H9 (cell line): ENCODE data around the gene LRRC8B. TPM values are rescaled to one million over a fixed set of nuclear protein-coding genes. Genes with fewer than 3 reads are reported as not detected.

Experiments used
- DNase-seq: peaks from one replicate; pipeline ENCODE4 v3.0.0-alpha.2; 2017
- H2AFZ ChIP-seq: one replicate; pipeline ENCODE4 v1.6.1; 2013; ENCODE audit warnings: mild to moderate bottlenecking, low read length, control low read depth, moderate library complexity
- H2AK5ac ChIP-seq: 2 replicates; pipeline ENCODE4 v1.6.1; 2013; ENCODE audit warnings: low read length, control low read depth, mixed read lengths; ENCODE audit not compliant: insufficient read length
- H2BK120ac ChIP-seq: one replicate; pipeline ENCODE4 v1.6.1; 2013; ENCODE audit warnings: low read depth, mild to moderate bottlenecking, low read length, control low read depth, inconsistent platforms; ENCODE audit not compliant: poor library complexity, severe bottlenecking
- H2BK12ac ChIP-seq: 2 replicates; pipeline ENCODE4 v1.6.1; 2013; ENCODE audit warnings: low read length, control low read depth, mixed read lengths, low read depth; ENCODE audit not compliant: insufficient read length
- H2BK15ac ChIP-seq: 2 replicates; pipeline ENCODE4 v1.6.1; 2013; ENCODE audit warnings: low read depth, low read length, control low read depth
- H2BK20ac ChIP-seq: one replicate; pipeline ENCODE4 v1.6.1; 2013; ENCODE audit warnings: low read depth, mild to moderate bottlenecking, low read length, control low read depth, inconsistent platforms; ENCODE audit not compliant: poor library complexity, severe bottlenecking
- H2BK5ac ChIP-seq: 2 replicates; pipeline ENCODE4 v1.6.1; 2013; ENCODE audit warnings: low read length, control low read depth, mixed read lengths; ENCODE audit not compliant: insufficient read length
- H3K14ac ChIP-seq: 2 replicates; pipeline ENCODE4 v1.6.1; 2013; ENCODE audit warnings: low read length, control low read depth; ENCODE audit not compliant: insufficient read depth
- H3K18ac ChIP-seq: 2 replicates; pipeline ENCODE4 v1.6.1; 2013; ENCODE audit warnings: low read depth, mild to moderate bottlenecking, mixed read lengths, low read length, control low read depth; ENCODE audit not compliant: insufficient read length
- H3K23ac ChIP-seq: 2 replicates; pipeline ENCODE4 v1.6.1; 2013; ENCODE audit warnings: low read length, control low read depth, mixed read lengths, low read depth; ENCODE audit not compliant: insufficient read length
- H3K23me2 ChIP-seq: 2 replicates; pipeline ENCODE4 v1.6.1; 2013; ENCODE audit warnings: low read depth, mild to moderate bottlenecking, mixed read lengths, low read length, control low read depth; ENCODE audit not compliant: insufficient read length, poor library complexity, severe bottlenecking
- H3K27ac ChIP-seq: 2 replicates; pipeline ENCODE4 v1.5.1; 2013; ENCODE audit warnings: low read length, control low read depth, mixed read lengths, low read depth; ENCODE audit not compliant: insufficient read length
- H3K27me3 ChIP-seq: 2 replicates; pipeline ENCODE4 v1.6.1; 2013; ENCODE audit warnings: low read length, control low read depth, inconsistent platforms; ENCODE audit not compliant: insufficient read depth
- H3K4ac ChIP-seq: 2 replicates; pipeline ENCODE4 v1.6.1; 2013; ENCODE audit warnings: low read depth, mild to moderate bottlenecking, control low read depth, inconsistent platforms, low read length, moderate library complexity
- H3K4me1 ChIP-seq: 2 replicates; pipeline ENCODE4 v1.6.1; 2013; ENCODE audit warnings: low read length, control low read depth, inconsistent platforms; ENCODE audit not compliant: insufficient read depth
- H3K4me2 ChIP-seq: 2 replicates; pipeline ENCODE4 v1.6.1; 2013; ENCODE audit warnings: low read length, control low read depth, mixed read lengths; ENCODE audit not compliant: insufficient read length, insufficient read depth
- H3K56ac ChIP-seq: 2 replicates; pipeline ENCODE4 v1.6.1; 2013; ENCODE audit warnings: low read depth, mild to moderate bottlenecking, mixed read lengths, low read length, control low read depth; ENCODE audit not compliant: insufficient read length
- H3K79me1 ChIP-seq: 2 replicates; pipeline ENCODE4 v1.6.1; 2013; ENCODE audit warnings: low read depth, mild to moderate bottlenecking, moderate library complexity, low read length, control low read depth, inconsistent platforms; ENCODE audit not compliant: insufficient read depth, poor library complexity, severe bottlenecking
- H3K79me2 ChIP-seq: 2 replicates; pipeline ENCODE4 v1.6.1; 2013; ENCODE audit warnings: low read length, control low read depth, inconsistent platforms; ENCODE audit not compliant: insufficient read depth
- H3K9ac ChIP-seq: 2 replicates; pipeline ENCODE4 v1.6.1; 2013; ENCODE audit warnings: low read length, control low read depth, mixed read lengths; ENCODE audit not compliant: insufficient read length; ENCODE audit errors: extremely low read depth
- H3K9me3 ChIP-seq: one replicate; pipeline ENCODE4 v1.6.1; 2013; ENCODE audit warnings: low read depth, low read length, inconsistent platforms; ENCODE audit not compliant: control insufficient read depth
- H3T11ph ChIP-seq: one replicate; pipeline ENCODE4 v1.6.1; 2013; ENCODE audit warnings: mild to moderate bottlenecking, low read length, control low read depth, inconsistent platforms
- H4K20me1 ChIP-seq: one replicate; pipeline ENCODE4 v1.6.1; 2013; ENCODE audit not compliant: control insufficient read depth, insufficient read length, insufficient read depth
- H4K5ac ChIP-seq: 2 replicates; pipeline ENCODE4 v1.6.1; 2013; ENCODE audit warnings: low read depth, mild to moderate bottlenecking, mixed read lengths, low read length, control low read depth; ENCODE audit not compliant: insufficient read length
- H4K8ac ChIP-seq: replicated peaks from 2 replicates; pipeline ENCODE4 v1.6.1; 2013; ENCODE audit warnings: low read length, control low read depth, mixed read lengths, low read depth; ENCODE audit not compliant: insufficient read length
- H4K91ac ChIP-seq: 2 replicates; pipeline ENCODE4 v1.6.1; 2013; ENCODE audit warnings: low read depth, mild to moderate bottlenecking, moderate library complexity, mixed read lengths, low read length, control low read depth; ENCODE audit not compliant: insufficient read length
- H3K27ac Mint-ChIP-seq, 3 experiments: 2 replicates in 2 of 3; 3 replicates in 1 of 3; pipeline ENCODE4 v1.8.0; 2020 to 2021; ENCODE audit warnings: mixed read lengths in 3 of 3, mild to moderate bottlenecking in 1 of 3, moderate library complexity in 1 of 3
- H3K27me3 Mint-ChIP-seq: 2 replicates; pipeline ENCODE4 v1.8.0; 2021; ENCODE audit warnings: low read depth, mild to moderate bottlenecking, moderate library complexity, mixed read lengths
- H3K36me3 Mint-ChIP-seq, 3 experiments: 2 replicates in 2 of 3; 3 replicates in 1 of 3; pipeline ENCODE4 v1.8.0; 2020 to 2021; ENCODE audit warnings: low read depth in 3 of 3, mixed read lengths in 3 of 3; ENCODE audit not compliant: insufficient read depth in 1 of 3
- H3K4me1 Mint-ChIP-seq, 2 experiments: 2 replicates each; pipeline ENCODE4 v1.8.0; 2020; ENCODE audit warnings: mixed read lengths in 2 of 2
- H3K4me3 Mint-ChIP-seq, 2 experiments: 2 replicates in 1 of 2; 3 replicates in 1 of 2; pipeline ENCODE4 v1.8.0; 2020 to 2021; ENCODE audit warnings: mild to moderate bottlenecking in 2 of 2, mixed read lengths in 2 of 2, moderate library complexity in 1 of 2
- H3K9me3 Mint-ChIP-seq, 2 experiments: 2 replicates in 1 of 2; 3 replicates in 1 of 2; pipeline ENCODE4 v1.8.0; 2020; ENCODE audit warnings: mild to moderate bottlenecking in 2 of 2, mixed read lengths in 2 of 2, moderate library complexity in 1 of 2
- WGBS: extraction: QIAGEN DNeasy Blood & Tissue Kit; methylation state at CpG from one replicate; pipeline ENCODE4 v1.1.7; 2013; ENCODE audit warnings: missing lambda C conversion rate, low lambda C conversion rate, mixed read lengths; ENCODE audit not compliant: insufficient read length; ENCODE audit errors: extremely low coverage; 5-methylcytosine and 5-hydroxymethylcytosine counted together
- total RNA-seq: library from RNA; stranded (reverse); gene quantifications from 2 replicates; pipeline ENCODE4 v1.2.1, GENCODE V29; 2021
- TF ChIP-seq, protein P1 (sequence below): fragments of 200-600 bp; sonication (generic); conservative IDR thresholded peaks from 3 replicates; pipeline ENCODE4 v1.8.0; 2021; ENCODE audit warnings: antibody characterized with exemption, mild to moderate bottlenecking

Gene LRRC8B
- total RNA-seq, 1 experiment from 2014 or later, result 33.2 TPM

DNA sequence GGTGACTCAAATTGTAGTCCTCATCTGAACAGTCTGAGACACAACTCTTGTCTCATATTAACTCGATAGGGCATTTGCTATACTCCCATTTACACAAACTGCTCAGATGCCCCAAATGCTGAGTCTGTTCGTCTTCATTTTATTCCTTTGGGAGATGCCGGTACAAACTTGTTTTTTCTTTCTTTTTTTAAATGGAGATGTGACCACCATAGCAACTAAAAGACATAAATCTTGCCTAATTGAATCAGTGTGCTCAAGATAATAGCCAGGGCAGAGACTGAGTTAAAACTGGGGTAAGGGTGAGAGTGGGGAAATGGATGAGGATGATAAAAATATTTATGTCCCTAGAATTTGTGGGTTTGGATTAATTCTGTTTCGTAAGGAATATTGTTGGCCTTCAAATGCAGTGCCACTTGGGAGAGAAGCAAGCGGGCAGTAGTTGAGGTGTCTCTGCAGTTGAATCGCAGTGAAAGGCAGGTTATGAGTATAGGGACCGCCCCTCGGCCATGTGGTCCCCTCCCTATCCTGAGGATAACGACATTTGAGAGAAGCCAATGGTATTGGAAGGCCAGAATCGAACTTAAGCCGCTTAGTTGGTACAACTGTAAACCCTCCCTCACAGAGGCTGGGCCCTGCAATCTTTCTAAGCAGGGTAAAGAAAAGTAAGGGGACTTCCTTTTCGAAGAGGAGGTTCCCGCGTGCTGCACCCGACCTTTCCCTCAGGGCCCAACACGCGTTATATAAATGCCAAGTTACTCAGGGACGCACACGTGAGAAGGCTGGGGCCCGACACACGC is 859 bp upstream of the LRRC8B start:
- no peak overlapping the region for H2AFZ ChIP-seq
- TF ChIP-seq, protein P1, sequence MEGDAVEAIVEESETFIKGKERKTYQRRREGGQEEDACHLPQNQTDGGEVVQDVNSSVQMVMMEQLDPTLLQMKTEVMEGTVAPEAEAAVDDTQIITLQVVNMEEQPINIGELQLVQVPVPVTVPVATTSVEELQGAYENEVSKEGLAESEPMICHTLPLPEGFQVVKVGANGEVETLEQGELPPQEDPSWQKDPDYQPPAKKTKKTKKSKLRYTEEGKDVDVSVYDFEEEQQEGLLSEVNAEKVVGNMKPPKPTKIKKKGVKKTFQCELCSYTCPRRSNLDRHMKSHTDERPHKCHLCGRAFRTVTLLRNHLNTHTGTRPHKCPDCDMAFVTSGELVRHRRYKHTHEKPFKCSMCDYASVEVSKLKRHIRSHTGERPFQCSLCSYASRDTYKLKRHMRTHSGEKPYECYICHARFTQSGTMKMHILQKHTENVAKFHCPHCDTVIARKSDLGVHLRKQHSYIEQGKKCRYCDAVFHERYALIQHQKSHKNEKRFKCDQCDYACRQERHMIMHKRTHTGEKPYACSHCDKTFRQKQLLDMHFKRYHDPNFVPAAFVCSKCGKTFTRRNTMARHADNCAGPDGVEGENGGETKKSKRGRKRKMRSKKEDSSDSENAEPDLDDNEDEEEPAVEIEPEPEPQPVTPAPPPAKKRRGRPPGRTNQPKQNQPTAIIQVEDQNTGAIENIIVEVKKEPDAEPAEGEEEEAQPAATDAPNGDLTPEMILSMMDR, result no peak
- Mint-ChIP-seq H3K4me3 (peak overlapping the region; percentile 73 to 89), H3K4me1 (peaks cover 23 to 25% of the 10 kb centered on the region in 2 experiments), H3K36me3 (peaks cover 5 to 8% (median 6%) of the 10 kb centered on the region in 3 experiments; a peak in 6 of 7 replicates), H3K27ac (peak overlapping the region; percentile 41 to 96 (median 86)), H3K27me3 (0 out of 2 replicates have a peak, but pooled peaks cover 2% of the 10 kb centered on the region), H3K9me3 (peaks cover 1 to 9% of the 10 kb centered on the region in 2 experiments; a peak in 1 of 5 replicates)
- H3K23ac ChIP-seq, result no peak overlapping the region
- no peak overlapping the region for H3T11ph ChIP-seq
- no peak overlapping the region for H3K56ac ChIP-seq
- peak overlapping the region; percentile 83 for H3K18ac ChIP-seq
- peak overlapping the region; percentile 19 for H3K27ac ChIP-seq
- peak overlapping the region; percentile 78 for H3K9ac ChIP-seq
- no CpG with 5 or more reads among the region's 21 CpGs for WGBS
- no peak overlapping the region for H2BK12ac ChIP-seq
- H3K23me2 ChIP-seq, result peaks cover 8% of the 10 kb centered on the region
- H3K79me2 ChIP-seq, result peaks cover 4% of the 10 kb centered on the region; the same call in 1 of the 2 replicates
- no peak overlapping the region for H2AK5ac ChIP-seq
- peak overlapping the region; percentile 72 for H3K4me2 ChIP-seq
- peak overlapping the region; percentile 13 for H4K5ac ChIP-seq
- peak overlapping the region; percentile 0 for H4K91ac ChIP-seq
- no peak overlapping the region for H2BK120ac ChIP-seq
- H3K27me3 ChIP-seq, result no peaks in the 10 kb centered on the region
- H3K14ac ChIP-seq, result peak overlapping the region; percentile 92
- DNase-seq, result peak; percentile 71
- peaks cover 5% of the 10 kb centered on the region; the same call in 1 of the 2 replicates for H3K4me1 ChIP-seq
- no peak overlapping the region for H4K8ac ChIP-seq
- peak overlapping the region; percentile 71; the same call in 1 of the 2 replicates for H3K4ac ChIP-seq
- H3K79me1 ChIP-seq, result no peaks in the 10 kb centered on the region
- H2BK20ac ChIP-seq, result no peak overlapping the region
- H4K20me1 ChIP-seq, result no peaks in the 10 kb centered on the region
- H2BK5ac ChIP-seq, result peak overlapping the region; percentile 7
- no peaks in the 10 kb centered on the region for H3K9me3 ChIP-seq
- no peak overlapping the region for H2BK15ac ChIP-seq
